Activated naive CD8-positive, alpha-beta T cell treated with anti-CD3 and anti-CD28 coated beads for 36 hours (primary cell): ENCODE results near the gene TTN. TPM values are rescaled to one million over a fixed set of nuclear protein-coding genes. Genes with fewer than 3 reads are reported as not detected.
"Not testable (repeated sequence)": the region's sequence is repeated elsewhere in the genome, so short reads cannot be mapped to it uniquely, and the experiment has no call there.

Experiments used
- DNase-seq: peaks from one replicate; pipeline ENCODE4 v3.0.0; 2021
- H3K27ac Mint-ChIP-seq: one replicate; pipeline ENCODE4 v1.8.0; 2022; ENCODE audit warnings: mild to moderate bottlenecking, moderate library complexity, mixed read lengths
- H3K27me3 Mint-ChIP-seq: one replicate; pipeline ENCODE4 v1.8.0; 2022; ENCODE audit warnings: mild to moderate bottlenecking, mixed read lengths
- H3K36me3 Mint-ChIP-seq: one replicate; pipeline ENCODE4 v1.8.0; 2021; ENCODE audit warnings: mild to moderate bottlenecking, mixed read lengths
- H3K4me1 Mint-ChIP-seq: one replicate; pipeline ENCODE4 v1.8.0; 2021; ENCODE audit warnings: mixed read lengths
- H3K4me3 Mint-ChIP-seq: one replicate; pipeline ENCODE4 v1.8.0; 2022; ENCODE audit warnings: mild to moderate bottlenecking, moderate library complexity, mixed read lengths
- H3K9me3 Mint-ChIP-seq: one replicate; pipeline ENCODE4 v1.8.0; 2022; ENCODE audit warnings: mixed read lengths
- total RNA-seq, 2 experiments: library from RNA; stranded (reverse); gene quantifications; one replicate each; pipeline ENCODE4 v1.2.3, GENCODE V29; 2021

The TTN gene
- total RNA-seq, 2 experiments from 2014 or later, result 1.8 to 2.2 TPM

- Mint-ChIP-seq H3K9me3 (peaks cover 3% of the 10 kb centered on the region), H3K36me3 (peaks cover 48% of the 10 kb centered on the region), H3K27me3 (no peaks in the 10 kb centered on the region), H3K4me3 (no peak overlapping the region), H3K4me1 (peaks cover 49% of the 10 kb centered on the region), H3K27ac (no peak overlapping the region)
- no peak for DNase-seq
Observed at GRCh38 chr2:178528647-178529046, 278.6 kb downstream of the TTN start.

- peaks cover 3% of the 10 kb centered on the region for H3K9me3 Mint-ChIP-seq
- DNase-seq, result no peak
- peaks cover 49% of the 10 kb centered on the region for H3K4me1 Mint-ChIP-seq
- no peak overlapping the region for H3K27ac Mint-ChIP-seq
- H3K27me3 Mint-ChIP-seq, result no peaks in the 10 kb centered on the region
- no peak overlapping the region for H3K4me3 Mint-ChIP-seq
- peaks cover 38% of the 10 kb centered on the region for H3K36me3 Mint-ChIP-seq
Observed at GRCh38 chr2:178527592-178527991, 279.6 kb downstream of the TTN start.

- Mint-ChIP-seq H3K36me3 (peaks cover 29% of the 10 kb centered on the region), H3K27me3 (no peaks in the 10 kb centered on the region), H3K27ac (no peak overlapping the region), H3K4me3 (no peak overlapping the region), H3K4me1 (peaks cover 51% of the 10 kb centered on the region), H3K9me3 (peaks cover 4% of the 10 kb centered on the region)
- DNase-seq, result no peak
Observed at GRCh38 chr2:178526256-178526655, 281.0 kb downstream of the TTN start.

GRCh38 chr2:178525460-178525859 lies 281.8 kb downstream of the TTN start:
- H3K4me1 Mint-ChIP-seq, result peaks cover 44% of the 10 kb centered on the region
- not testable (repeated sequence) for DNase-seq, H3K9me3 Mint-ChIP-seq, H3K27ac Mint-ChIP-seq, H3K27me3 Mint-ChIP-seq
- H3K36me3 Mint-ChIP-seq, result peaks cover 21% of the 10 kb centered on the region
- H3K4me3 Mint-ChIP-seq, result peak overlapping the region; percentile 23

- DNase-seq, H3K9me3 Mint-ChIP-seq, H3K27me3 Mint-ChIP-seq, H3K27ac Mint-ChIP-seq: not testable (repeated sequence)
- Mint-ChIP-seq H3K4me1 (peaks cover 41% of the 10 kb centered on the region), H3K36me3 (peaks cover 20% of the 10 kb centered on the region), H3K4me3 (peak overlapping the region; percentile 25)
Observed at GRCh38 chr2:178525010-178525409, 282.2 kb downstream of the TTN start.

GRCh38 chr2:178523596-178524134 lies 283.6 kb downstream of the TTN start:
- Mint-ChIP-seq H3K27ac (peak overlapping the region; percentile 85), H3K36me3 (peaks cover 17% of the 10 kb centered on the region), H3K27me3 (no peaks in the 10 kb centered on the region), H3K4me3 (peak overlapping the region; percentile 91), H3K9me3 (peaks cover 4% of the 10 kb centered on the region), H3K4me1 (peaks cover 32% of the 10 kb centered on the region)
- DNase-seq, result no peak

GRCh38 chr2:178522950-178523595 lies 284.1 kb downstream of the TTN start:
- H3K36me3 Mint-ChIP-seq, result peaks cover 19% of the 10 kb centered on the region
- H3K9me3 Mint-ChIP-seq, result peaks cover 4% of the 10 kb centered on the region
- peaks cover 30% of the 10 kb centered on the region for H3K4me1 Mint-ChIP-seq
- H3K4me3 Mint-ChIP-seq, result peak overlapping the region; percentile 91
- DNase-seq, result peak; percentile 86
- H3K27ac Mint-ChIP-seq, result peak overlapping the region; percentile 85
- no peaks in the 10 kb centered on the region for H3K27me3 Mint-ChIP-seq

GRCh38 chr2:178521304-178522150 lies 285.7 kb downstream of the TTN start:
- no peak for DNase-seq
- Mint-ChIP-seq H3K4me3 (no peak overlapping the region), H3K27ac (peak overlapping the region; percentile 58)

GRCh38 chr2:178517496-178517895 lies 289.7 kb downstream of the TTN start:
- DNase-seq, result no peak
- H3K4me1 Mint-ChIP-seq, result peaks cover 24% of the 10 kb centered on the region
- no peak overlapping the region for H3K4me3 Mint-ChIP-seq
- H3K9me3 Mint-ChIP-seq, result peaks cover 4% of the 10 kb centered on the region
- no peak overlapping the region for H3K27ac Mint-ChIP-seq
- no peaks in the 10 kb centered on the region for H3K27me3 Mint-ChIP-seq
- peaks cover 22% of the 10 kb centered on the region for H3K36me3 Mint-ChIP-seq

More at GRCh38 chr2:178521304-178522150, 285.7 kb downstream of the TTN start:
- no peaks in the 10 kb centered on the region for H3K27me3 Mint-ChIP-seq
- H3K4me1 Mint-ChIP-seq, result peaks cover 19% of the 10 kb centered on the region
- peaks cover 16% of the 10 kb centered on the region for H3K36me3 Mint-ChIP-seq
- H3K9me3 Mint-ChIP-seq, result peaks cover 4% of the 10 kb centered on the region

GRCh38 chr2:178514664-178515063 lies 292.6 kb downstream of the TTN start:
- H3K4me1 Mint-ChIP-seq, result peaks cover 19% of the 10 kb centered on the region
- no peaks in the 10 kb centered on the region for H3K27me3 Mint-ChIP-seq
- no peaks in the 10 kb centered on the region for H3K9me3 Mint-ChIP-seq
- no peak overlapping the region for H3K4me3 Mint-ChIP-seq
- peak; percentile 34 for DNase-seq
- peak overlapping the region; percentile 69 for H3K27ac Mint-ChIP-seq
- H3K36me3 Mint-ChIP-seq, result peaks cover 21% of the 10 kb centered on the region

GRCh38 chr2:178513876-178514275 lies 293.3 kb downstream of the TTN start:
- H3K36me3 Mint-ChIP-seq, result peaks cover 21% of the 10 kb centered on the region
- H3K27me3 Mint-ChIP-seq, result no peaks in the 10 kb centered on the region
- H3K9me3 Mint-ChIP-seq, result no peaks in the 10 kb centered on the region
- no peak for DNase-seq
- no peak overlapping the region for H3K4me3 Mint-ChIP-seq
- H3K27ac Mint-ChIP-seq, result no peak overlapping the region
- peaks cover 19% of the 10 kb centered on the region for H3K4me1 Mint-ChIP-seq

- peaks cover 21% of the 10 kb centered on the region for H3K4me1 Mint-ChIP-seq
- no peaks in the 10 kb centered on the region for H3K27me3 Mint-ChIP-seq
- DNase-seq, result no peak
- H3K27ac Mint-ChIP-seq, result no peak overlapping the region
- H3K36me3 Mint-ChIP-seq, result peaks cover 19% of the 10 kb centered on the region
- no peaks in the 10 kb centered on the region for H3K9me3 Mint-ChIP-seq
- no peak overlapping the region for H3K4me3 Mint-ChIP-seq
Observed at GRCh38 chr2:178512484-178512883, 294.7 kb downstream of the TTN start.

GRCh38 chr2:178510384-178510783 lies 296.8 kb downstream of the TTN start:
- peaks cover 21% of the 10 kb centered on the region for H3K4me1 Mint-ChIP-seq
- H3K4me3 Mint-ChIP-seq, result no peak overlapping the region
- no peaks in the 10 kb centered on the region for H3K27me3 Mint-ChIP-seq
- H3K36me3 Mint-ChIP-seq, result peaks cover 19% of the 10 kb centered on the region
- no peak overlapping the region for H3K27ac Mint-ChIP-seq
- DNase-seq, result no peak
- H3K9me3 Mint-ChIP-seq, result no peaks in the 10 kb centered on the region

- no peak overlapping the region for H3K27ac Mint-ChIP-seq
- H3K4me1 Mint-ChIP-seq, result peaks cover 8% of the 10 kb centered on the region
- H3K27me3 Mint-ChIP-seq, result no peaks in the 10 kb centered on the region
- DNase-seq, result no peak
- H3K9me3 Mint-ChIP-seq, result no peaks in the 10 kb centered on the region
- H3K4me3 Mint-ChIP-seq, result no peak overlapping the region
- H3K36me3 Mint-ChIP-seq, result peaks cover 10% of the 10 kb centered on the region
Observed at GRCh38 chr2:178508646-178509045, 298.6 kb downstream of the TTN start.

- H3K27ac Mint-ChIP-seq, result no peak overlapping the region
- no peak overlapping the region for H3K4me3 Mint-ChIP-seq
- DNase-seq, result no peak
- H3K4me1 Mint-ChIP-seq, result peaks cover 2% of the 10 kb centered on the region
- H3K27me3 Mint-ChIP-seq, result no peaks in the 10 kb centered on the region
- H3K36me3 Mint-ChIP-seq, result peaks cover 8% of the 10 kb centered on the region
- no peaks in the 10 kb centered on the region for H3K9me3 Mint-ChIP-seq
Observed at GRCh38 chr2:178506949-178507348, 300.3 kb downstream of the TTN start.
